ENCODE measurements around the gene TRPC4. TPM values are rescaled to one million over a fixed set of nuclear protein-coding genes. Genes with fewer than 3 reads are reported as not detected.

Gene TRPC4
- total RNA-seq, 1 donor from 2014 or later: not detected

DNA sequence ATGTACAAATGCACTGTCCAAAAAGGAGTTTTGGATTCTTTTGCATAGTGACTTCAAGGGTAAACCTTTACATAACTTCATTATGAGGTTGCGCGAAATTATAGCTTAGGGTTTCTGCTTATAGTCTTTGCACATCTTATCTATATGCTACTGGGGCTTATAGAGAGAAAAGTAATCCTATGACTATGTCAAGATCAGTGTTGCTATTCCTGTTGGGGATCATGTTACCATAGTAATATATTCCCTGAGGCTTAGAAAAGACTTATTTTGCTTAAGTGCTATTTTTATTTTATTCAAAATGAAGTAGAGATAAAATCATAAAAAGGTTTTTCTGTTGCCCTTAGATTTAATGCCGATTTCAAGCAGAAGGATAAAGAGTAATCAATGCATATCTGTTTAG lies 256.3 kb downstream of the TRPC4 start:
- Mint-ChIP-seq H3K9me3 (ENCODE audit: unreplicated experiment) (no peaks in the 10 kb centered on the region), H3K27ac (ENCODE audit: unreplicated experiment) (no peak overlapping the region), H3K4me3 (ENCODE audit: unreplicated experiment) (no peak overlapping the region), H3K27me3 (ENCODE audit: unreplicated experiment) (no peaks in the 10 kb centered on the region), H3K36me3 (ENCODE audit: unreplicated experiment) (no peaks in the 10 kb centered on the region), H3K4me1 (ENCODE audit: low read depth, unreplicated experiment) (no peaks in the 10 kb centered on the region)
- no peak for DNase-seq
- TF ChIP-seq CTCF (IDR thresholded peaks at IDR 0.05; ENCODE audit: partially characterized antibody, unreplicated experiment): no peak

GRCh38 chr13:37608750-37609339 lies 260.7 kb downstream of the TRPC4 start:
- H3K9me3 Mint-ChIP-seq (ENCODE audit: unreplicated experiment): no peaks in the 10 kb centered on the region
- H3K27ac Mint-ChIP-seq (ENCODE audit: unreplicated experiment): no peak overlapping the region
- H3K4me3 Mint-ChIP-seq (ENCODE audit: unreplicated experiment): no peak overlapping the region
- H3K36me3 Mint-ChIP-seq (ENCODE audit: unreplicated experiment): no peaks in the 10 kb centered on the region
- H3K4me1 Mint-ChIP-seq (ENCODE audit: low read depth, unreplicated experiment): no peaks in the 10 kb centered on the region
- peak; percentile 65 for TF ChIP-seq CTCF (IDR thresholded peaks at IDR 0.05; ENCODE audit: partially characterized antibody, unreplicated experiment)
- DNase-seq: no peak
- H3K27me3 Mint-ChIP-seq (ENCODE audit: unreplicated experiment): no peaks in the 10 kb centered on the region

- DNase-seq: no peak
- peaks cover 11% of the 10 kb centered on the region for H3K4me1 Mint-ChIP-seq (ENCODE audit: low read depth, unreplicated experiment)
- TF ChIP-seq CTCF (IDR thresholded peaks at IDR 0.05; ENCODE audit: partially characterized antibody, unreplicated experiment): peak; percentile 43
Measured at GRCh38 chr13:37602733-37603381, 266.7 kb downstream of the TRPC4 start.

DNA sequence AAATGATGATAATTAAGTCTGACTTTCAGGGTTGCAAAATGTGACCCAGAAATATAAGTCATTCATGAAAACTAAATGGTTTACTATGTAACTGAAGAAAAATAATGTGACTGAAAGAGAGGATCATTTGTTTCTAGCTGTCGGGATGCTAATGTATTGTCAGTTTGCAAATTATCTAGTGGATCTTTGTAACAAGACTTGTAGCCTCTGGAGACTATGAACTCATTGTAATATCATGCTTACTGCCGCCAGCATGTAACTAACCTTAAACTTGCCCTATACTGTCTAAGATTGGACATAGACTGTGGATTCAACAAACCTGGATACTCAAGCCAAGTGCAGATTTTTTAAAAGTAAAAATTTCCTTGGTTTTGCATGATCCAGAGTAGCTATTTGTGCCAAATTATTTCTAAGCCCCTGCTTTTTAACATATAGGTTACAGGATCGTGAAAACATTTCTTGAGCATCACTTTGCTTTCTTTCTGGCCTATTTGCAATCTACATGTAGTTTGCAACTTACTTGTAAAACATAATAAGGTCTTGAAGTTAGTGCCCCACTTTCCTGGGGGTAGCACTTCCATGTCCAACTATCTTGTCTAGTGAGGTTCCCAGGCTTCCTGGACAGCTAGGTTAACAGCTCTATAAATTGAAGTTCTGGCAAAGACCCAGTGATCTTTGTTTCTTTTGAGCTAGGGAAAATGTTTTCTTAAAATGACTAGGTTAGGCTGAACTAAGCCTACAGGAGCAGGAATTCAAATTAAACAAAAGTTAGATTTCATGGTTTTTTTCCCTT lies 267.7 kb downstream of the TRPC4 start:
- no peak for TF ChIP-seq CTCF (IDR thresholded peaks at IDR 0.05; ENCODE audit: partially characterized antibody, unreplicated experiment)
- Mint-ChIP-seq H3K4me1 (ENCODE audit: low read depth, unreplicated experiment) (peaks cover 18% of the 10 kb centered on the region), H3K27me3 (ENCODE audit: unreplicated experiment) (no peaks in the 10 kb centered on the region), H3K4me3 (ENCODE audit: unreplicated experiment) (no peak overlapping the region), H3K36me3 (ENCODE audit: unreplicated experiment) (no peaks in the 10 kb centered on the region), H3K27ac (ENCODE audit: unreplicated experiment) (no peak overlapping the region), H3K9me3 (ENCODE audit: unreplicated experiment) (no peaks in the 10 kb centered on the region)
- DNase-seq: no peak

More at GRCh38 chr13:37602733-37603381, 266.7 kb downstream of the TRPC4 start:
- H3K9me3 Mint-ChIP-seq (ENCODE audit: unreplicated experiment): no peaks in the 10 kb centered on the region
- no peak overlapping the region for H3K4me3 Mint-ChIP-seq (ENCODE audit: unreplicated experiment)
- H3K27ac Mint-ChIP-seq (ENCODE audit: unreplicated experiment): no peak overlapping the region
- H3K36me3 Mint-ChIP-seq (ENCODE audit: unreplicated experiment): no peaks in the 10 kb centered on the region
- H3K27me3 Mint-ChIP-seq (ENCODE audit: unreplicated experiment): no peaks in the 10 kb centered on the region

DNA sequence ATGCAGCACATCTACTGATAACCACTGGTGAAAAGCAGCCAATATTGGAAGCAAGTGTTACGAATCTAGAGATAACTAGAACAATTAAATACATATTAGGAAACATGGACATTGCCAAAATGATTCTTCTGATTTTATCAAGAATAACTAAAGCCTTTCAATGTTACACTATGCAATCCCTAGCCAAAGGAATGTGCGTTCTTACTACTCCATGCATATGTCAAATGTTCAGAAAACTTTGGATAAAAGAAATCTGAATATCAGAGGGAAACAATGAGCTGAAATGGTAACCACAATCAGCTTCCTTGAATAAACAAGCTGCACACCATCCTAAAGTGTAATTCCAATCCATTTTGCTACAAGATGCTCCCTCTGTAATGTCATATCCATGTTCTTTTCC lies 270.1 kb downstream of the TRPC4 start:
- no peak overlapping the region for H3K4me3 Mint-ChIP-seq (ENCODE audit: unreplicated experiment)
- H3K9me3 Mint-ChIP-seq (ENCODE audit: unreplicated experiment): no peaks in the 10 kb centered on the region
- H3K4me1 Mint-ChIP-seq (ENCODE audit: low read depth, unreplicated experiment): peaks cover 32% of the 10 kb centered on the region
- no peak overlapping the region for H3K27ac Mint-ChIP-seq (ENCODE audit: unreplicated experiment)
- no peaks in the 10 kb centered on the region for H3K36me3 Mint-ChIP-seq (ENCODE audit: unreplicated experiment)
- H3K27me3 Mint-ChIP-seq (ENCODE audit: unreplicated experiment): no peaks in the 10 kb centered on the region
- TF ChIP-seq CTCF (IDR thresholded peaks at IDR 0.05; ENCODE audit: partially characterized antibody, unreplicated experiment): no peak
- DNase-seq: no peak
